Right lobe of liver (tissue), 6 donors: ENCODE measurements around the gene NMUR1. TPM values are rescaled to one million over a fixed set of nuclear protein-coding genes. Genes with fewer than 3 reads are reported as not detected.

Source experiments
- ATAC-seq, 4 donors: fragments of 200-7000 bp; cut with Tn5 transposase; one replicate each; pipeline ENCODE4 v1.9.1; 2020; ENCODE audit warnings: mild to moderate bottlenecking in 4 of 4, moderate library complexity in 4 of 4
- DNase-seq, 3 donors: peaks; one replicate each; pipeline ENCODE4 v3.0.0-alpha.2; 2020
- H3K27ac ChIP-seq, 3 donors: fragments of 200-600 bp; one replicate each; pipeline ENCODE4 v1.8.0; 2022
- H3K27me3 ChIP-seq, 2 donors: fragments of 200-600 bp; one replicate each; pipeline ENCODE4 v1.8.0; 2022
- H3K36me3 ChIP-seq, 4 donors: fragments of 200-600 bp; sonication (generic) in 1 of 4; one replicate each; pipeline versions ENCODE4 v1.5.1 to v1.8.0; 2017 to 2022; ENCODE audit warnings: control low read depth in 1 of 4
- H3K4me1 ChIP-seq, 4 donors: fragments of 200-600 bp; sonication (generic) in 1 of 4; one replicate each; pipeline versions ENCODE4 v1.5.1 to v1.8.0; 2017 to 2022; ENCODE audit warnings: control low read depth in 1 of 4
- H3K4me3 ChIP-seq, 3 donors: fragments of 200-600 bp; one replicate each; pipeline ENCODE4 v1.8.0; 2022
- H3K9me3 ChIP-seq, 4 donors: fragments of 200-600 bp; sonication (generic) in 1 of 4; one replicate each; pipeline versions ENCODE4 v1.5.1 to v1.8.0; 2017 to 2022; ENCODE audit warnings: control low read depth in 1 of 4
- POLR2A ChIP-seq: fragments of 450-650 bp; IDR thresholded peaks from one replicate; pipeline ENCODE4 v1.6.1; 2017; ENCODE audit warnings: antibody characterized with exemption, mild to moderate bottlenecking
- WGBS: methylation state at CpG from one replicate; pipeline ENCODE4 v1.1.6; 2018; ENCODE audit warnings: low coverage, low lambda C conversion rate; ENCODE audit not compliant: insufficient coverage; ENCODE audit errors: missing lambda C conversion rate; 5-methylcytosine and 5-hydroxymethylcytosine counted together
- intact Hi-C, 2 donors: fragments of 100-400 bp; cut with DNase I; formaldehyde crosslinking; loops; one replicate each; pipeline versions ENCODE4 v1.11.2 to v1.14.1; 2022
- total RNA-seq, 6 experiments: library from RNA; depleted of rRNA in 2 of 6; stranded (reverse); fragments of >200 nt in 2 of 6; fragmentation: NEBNext Ultra II Directional in 3 of 6; extraction: Animal tissue kit (Norgen Biotek cat#: 25700) in 3 of 6; gene quantifications; one replicate each; pipeline versions ENCODE4 v1.1.0 to v1.2.4, GENCODE V29; 2016 to 2023
- TF ChIP-seq, protein P1 (sequence below), 4 donors: fragments of 200-600 bp in 3 of 4; fragments of 450-650 bp in 1 of 4; IDR thresholded peaks; one replicate each; pipeline versions ENCODE4 v1.5.1 to v1.8.0; 2016 to 2022; ENCODE audit warnings: antibody characterized with exemption in 4 of 4, mild to moderate bottlenecking in 2 of 4
- donor health status: DM: no; HTN: yes; CAD: no.
- donor health status: DM: no; HTN: no; CAD: no.
- donor health status: DM: no; HTN: no; CAD: no.
- donor health status: DM: no; HTN: yes; CAD: no.
- donor health status: DM: no; HTN: yes; CAD: no.

The NMUR1 gene
- total RNA-seq, 6 experiments from 2014 or later, result 0.11 to 0.66 (median 0.36) TPM

DNA sequence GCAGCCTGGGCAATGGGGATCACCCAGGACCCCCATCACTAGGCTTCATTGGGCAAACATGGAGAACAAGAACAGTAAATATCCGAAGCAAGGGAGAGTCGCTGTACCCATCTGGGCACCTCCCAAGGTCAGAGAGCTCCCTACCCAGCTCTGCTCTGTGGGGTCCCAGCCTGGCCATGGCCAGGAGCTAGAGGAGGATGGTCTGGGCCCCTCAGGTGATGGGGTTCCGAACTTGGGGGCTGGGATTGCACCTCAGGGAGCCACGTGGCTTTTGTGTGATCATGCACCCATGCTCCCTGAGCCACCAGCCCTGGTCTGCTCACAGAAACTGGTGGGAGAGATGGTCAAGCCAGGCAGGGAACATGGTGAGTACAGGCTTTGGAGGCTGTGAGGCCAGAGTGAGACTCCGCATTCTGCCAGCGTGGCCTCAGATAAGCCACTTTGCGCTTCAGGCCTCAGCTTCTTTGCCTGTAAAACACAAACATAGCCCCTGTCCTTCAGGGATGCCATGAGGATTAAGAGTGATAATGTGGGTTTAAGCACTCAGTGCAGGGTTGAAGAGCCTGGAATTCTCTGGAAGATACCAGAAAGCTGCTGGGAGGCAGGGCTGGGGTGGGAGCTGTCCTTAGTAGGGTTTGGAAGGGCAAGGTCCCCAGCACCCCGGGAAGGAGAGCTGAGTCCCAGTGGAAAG is 3.0 kb upstream of the NMUR1 start:
- intact Hi-C loops, result no loop called here
- ATAC-seq, result no peak

DNA sequence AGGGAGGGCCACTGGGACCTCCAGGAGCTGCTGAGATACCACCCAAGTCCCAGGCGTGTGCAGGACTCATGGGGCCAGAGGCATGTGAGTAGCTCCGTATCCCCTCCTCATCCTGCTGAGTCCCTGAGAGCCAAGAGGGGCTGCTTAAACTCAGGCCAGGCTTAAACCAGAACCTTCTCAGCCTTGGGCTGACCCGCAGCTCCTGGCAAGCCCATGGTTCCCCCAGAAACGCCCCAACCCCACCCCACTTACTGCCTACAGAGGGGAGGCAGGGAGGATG is 2.5 kb upstream of the NMUR1 start:
- intact Hi-C loops, result no loop called here
- Histone ChIP-seq H3K9me3 (no peaks in the 10 kb centered on the region), H3K4me1 (no peaks in the 10 kb centered on the region), H3K27ac (no peak overlapping the region), H3K4me3 (no peak overlapping the region), H3K27me3 (peaks cover 0 to 4% of the 10 kb centered on the region in 2 donors), H3K36me3 (no peaks in the 10 kb centered on the region)
- DNase-seq, result no peak
- WGBS, result no CpG with 5 or more reads among the region's 4 CpGs
- TF ChIP-seq, protein P1, sequence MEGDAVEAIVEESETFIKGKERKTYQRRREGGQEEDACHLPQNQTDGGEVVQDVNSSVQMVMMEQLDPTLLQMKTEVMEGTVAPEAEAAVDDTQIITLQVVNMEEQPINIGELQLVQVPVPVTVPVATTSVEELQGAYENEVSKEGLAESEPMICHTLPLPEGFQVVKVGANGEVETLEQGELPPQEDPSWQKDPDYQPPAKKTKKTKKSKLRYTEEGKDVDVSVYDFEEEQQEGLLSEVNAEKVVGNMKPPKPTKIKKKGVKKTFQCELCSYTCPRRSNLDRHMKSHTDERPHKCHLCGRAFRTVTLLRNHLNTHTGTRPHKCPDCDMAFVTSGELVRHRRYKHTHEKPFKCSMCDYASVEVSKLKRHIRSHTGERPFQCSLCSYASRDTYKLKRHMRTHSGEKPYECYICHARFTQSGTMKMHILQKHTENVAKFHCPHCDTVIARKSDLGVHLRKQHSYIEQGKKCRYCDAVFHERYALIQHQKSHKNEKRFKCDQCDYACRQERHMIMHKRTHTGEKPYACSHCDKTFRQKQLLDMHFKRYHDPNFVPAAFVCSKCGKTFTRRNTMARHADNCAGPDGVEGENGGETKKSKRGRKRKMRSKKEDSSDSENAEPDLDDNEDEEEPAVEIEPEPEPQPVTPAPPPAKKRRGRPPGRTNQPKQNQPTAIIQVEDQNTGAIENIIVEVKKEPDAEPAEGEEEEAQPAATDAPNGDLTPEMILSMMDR (IDR thresholded peaks at IDR 0.05), result no peak
- TF ChIP-seq POLR2A, result no peak
- ATAC-seq, result no peak

More for the DNA sequence above, 3.0 kb upstream of the NMUR1 start:
- TF ChIP-seq POLR2A, result no peak
- TF ChIP-seq, protein P1 (IDR thresholded peaks at IDR 0.05), result no peak
- H3K4me1 ChIP-seq, result no peaks in the 10 kb centered on the region
- no peaks in the 10 kb centered on the region for H3K36me3 ChIP-seq
- 80% methylated on average over 1 of the region's 8 CpGs for WGBS
- H3K27me3 ChIP-seq, result peaks cover 0 to 4% of the 10 kb centered on the region in 2 donors
- no peaks in the 10 kb centered on the region for H3K9me3 ChIP-seq
- H3K4me3 ChIP-seq, result no peak overlapping the region
- H3K27ac ChIP-seq, result no peak overlapping the region
- DNase-seq, result no peak

DNA sequence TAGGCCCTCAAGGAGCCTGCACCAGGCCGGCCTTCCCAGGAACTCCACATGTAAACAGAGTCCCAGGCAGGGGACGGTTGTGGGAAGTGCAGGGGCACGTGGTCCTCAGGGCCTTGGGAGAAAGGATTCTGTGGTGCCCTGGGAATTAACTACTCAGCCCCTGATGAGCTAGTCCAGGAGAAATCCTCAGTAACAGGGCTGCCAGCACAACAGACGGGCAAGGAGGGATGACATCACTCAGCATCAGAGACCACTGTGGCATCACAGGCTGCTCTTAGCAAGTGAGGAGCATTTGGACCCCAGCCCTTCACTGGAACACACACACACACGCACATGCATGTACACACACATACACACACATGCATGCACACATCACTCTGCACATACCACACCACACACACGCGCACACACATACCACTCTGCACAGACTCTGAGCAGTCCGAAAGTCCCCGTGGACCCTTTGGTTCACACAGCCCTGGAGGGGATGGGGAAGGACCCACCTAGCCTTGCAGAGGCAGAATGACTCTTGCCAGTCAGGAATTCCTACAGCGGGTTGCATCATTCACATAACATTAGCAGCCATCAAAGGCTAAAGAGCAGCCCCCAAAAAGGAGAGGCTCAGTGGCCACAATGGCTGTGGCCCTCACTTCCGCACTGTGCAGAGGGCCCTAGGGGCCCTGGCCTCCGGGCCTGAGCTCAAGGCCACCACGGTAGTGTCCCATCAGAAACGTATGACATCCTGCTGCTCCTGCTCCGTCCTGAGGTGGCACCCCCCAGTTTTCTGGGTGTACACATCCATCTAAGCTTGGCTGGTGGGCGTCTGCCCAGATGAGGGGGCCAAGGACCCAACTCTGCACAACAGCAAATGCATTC is 1.9 kb upstream of the NMUR1 start:
- H3K36me3 ChIP-seq, result no peaks in the 10 kb centered on the region
- intact Hi-C loops, result no loop called here
- no peak for DNase-seq
- no peak overlapping the region for H3K4me3 ChIP-seq
- ATAC-seq, result no peak
- peaks cover 0 to 4% of the 10 kb centered on the region in 2 donors for H3K27me3 ChIP-seq
- no peaks in the 10 kb centered on the region for H3K9me3 ChIP-seq
- WGBS, result 94% methylated on average over 5 of the region's 16 CpGs
- H3K4me1 ChIP-seq, result no peaks in the 10 kb centered on the region
- no peak overlapping the region for H3K27ac ChIP-seq
- TF ChIP-seq, protein P1 (IDR thresholded peaks at IDR 0.05), result no peak
- TF ChIP-seq POLR2A, result no peak

DNA sequence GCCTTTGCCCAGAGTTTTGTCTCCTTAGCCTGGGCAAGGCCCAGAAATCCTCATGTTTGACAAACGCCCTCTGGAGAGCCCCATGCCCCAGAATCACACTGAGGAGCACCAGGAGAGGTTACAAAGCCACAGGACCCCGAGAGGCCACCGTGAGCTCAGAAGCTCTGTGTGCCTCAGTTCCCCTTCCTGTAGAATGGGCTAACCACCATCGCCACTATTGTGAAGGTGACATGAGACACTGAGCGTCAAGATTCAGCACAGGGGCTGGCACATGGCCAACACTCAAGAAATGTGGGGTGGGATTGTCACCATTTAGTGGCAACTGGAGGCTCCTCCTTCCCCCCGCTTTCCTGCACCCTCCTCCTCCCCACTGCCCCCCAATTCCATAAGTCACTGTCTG is 1.2 kb upstream of the NMUR1 start:
- DNase-seq (no peak), ATAC-seq (no peak)
- TF ChIP-seq, protein P1 (IDR thresholded peaks at IDR 0.05), result no peak
- TF ChIP-seq POLR2A, result no peak

More for the DNA sequence above, 1.2 kb upstream of the NMUR1 start:
- Histone ChIP-seq H3K27me3 (peaks cover 0 to 4% of the 10 kb centered on the region in 2 donors), H3K9me3 (no peaks in the 10 kb centered on the region), H3K4me1 (no peaks in the 10 kb centered on the region), H3K36me3 (no peaks in the 10 kb centered on the region), H3K4me3 (no peak overlapping the region), H3K27ac (no peak overlapping the region)
- WGBS, result no CpG with 5 or more reads among the region's 6 CpGs
- intact Hi-C loops, result no loop called here
